GM12801 (cell line): ENCODE results near the gene TELO2.

Experiments
- TF ChIP-seq, protein P1 (sequence below): IDR thresholded peaks from one replicate; pipeline ENCODE4 v1.5.1; 2011; ENCODE audit warnings: control low read depth; ENCODE audit not compliant: insufficient read length; ENCODE audit errors: extremely low read depth

The TELO2 gene

GRCh38 chr16:1536601-1537000 is 43.4 kb downstream of the TELO2 start:
- TF ChIP-seq, protein P1, sequence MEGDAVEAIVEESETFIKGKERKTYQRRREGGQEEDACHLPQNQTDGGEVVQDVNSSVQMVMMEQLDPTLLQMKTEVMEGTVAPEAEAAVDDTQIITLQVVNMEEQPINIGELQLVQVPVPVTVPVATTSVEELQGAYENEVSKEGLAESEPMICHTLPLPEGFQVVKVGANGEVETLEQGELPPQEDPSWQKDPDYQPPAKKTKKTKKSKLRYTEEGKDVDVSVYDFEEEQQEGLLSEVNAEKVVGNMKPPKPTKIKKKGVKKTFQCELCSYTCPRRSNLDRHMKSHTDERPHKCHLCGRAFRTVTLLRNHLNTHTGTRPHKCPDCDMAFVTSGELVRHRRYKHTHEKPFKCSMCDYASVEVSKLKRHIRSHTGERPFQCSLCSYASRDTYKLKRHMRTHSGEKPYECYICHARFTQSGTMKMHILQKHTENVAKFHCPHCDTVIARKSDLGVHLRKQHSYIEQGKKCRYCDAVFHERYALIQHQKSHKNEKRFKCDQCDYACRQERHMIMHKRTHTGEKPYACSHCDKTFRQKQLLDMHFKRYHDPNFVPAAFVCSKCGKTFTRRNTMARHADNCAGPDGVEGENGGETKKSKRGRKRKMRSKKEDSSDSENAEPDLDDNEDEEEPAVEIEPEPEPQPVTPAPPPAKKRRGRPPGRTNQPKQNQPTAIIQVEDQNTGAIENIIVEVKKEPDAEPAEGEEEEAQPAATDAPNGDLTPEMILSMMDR: no peak

GRCh38 chr16:1537138-1537577 is 44.0 kb downstream of the TELO2 start:
- TF ChIP-seq, protein P1: no peak

DNA sequence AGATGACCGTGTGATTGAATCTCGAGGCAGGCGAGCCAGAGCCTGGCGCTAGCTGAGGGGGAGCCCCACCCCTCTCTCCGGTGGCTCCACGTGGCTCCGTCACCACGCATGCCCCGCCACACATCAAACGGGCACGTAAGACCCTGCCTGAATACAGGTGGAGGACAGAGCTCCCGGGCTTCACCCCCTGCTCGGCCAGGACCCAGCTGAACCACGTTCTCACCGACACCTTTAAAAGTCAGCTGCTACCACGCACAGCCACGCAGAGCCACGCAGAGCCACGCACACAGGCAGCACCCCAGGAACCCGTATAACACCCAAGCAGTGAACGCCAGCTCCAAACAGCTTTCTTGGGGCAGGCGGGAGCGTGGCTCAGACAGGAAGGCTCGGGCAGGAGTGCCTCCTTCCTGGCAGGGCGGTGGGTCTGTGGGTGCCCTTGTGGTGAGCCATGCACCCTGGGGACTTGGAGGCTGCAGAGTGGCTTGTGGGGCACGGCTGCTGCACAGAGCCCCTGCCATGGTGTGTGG is 44.7 kb downstream of the TELO2 start:
- TF ChIP-seq, protein P1: no peak

GRCh38 chr16:1538804-1539520 is 45.8 kb downstream of the TELO2 start:
- TF ChIP-seq, protein P1: no peak

DNA sequence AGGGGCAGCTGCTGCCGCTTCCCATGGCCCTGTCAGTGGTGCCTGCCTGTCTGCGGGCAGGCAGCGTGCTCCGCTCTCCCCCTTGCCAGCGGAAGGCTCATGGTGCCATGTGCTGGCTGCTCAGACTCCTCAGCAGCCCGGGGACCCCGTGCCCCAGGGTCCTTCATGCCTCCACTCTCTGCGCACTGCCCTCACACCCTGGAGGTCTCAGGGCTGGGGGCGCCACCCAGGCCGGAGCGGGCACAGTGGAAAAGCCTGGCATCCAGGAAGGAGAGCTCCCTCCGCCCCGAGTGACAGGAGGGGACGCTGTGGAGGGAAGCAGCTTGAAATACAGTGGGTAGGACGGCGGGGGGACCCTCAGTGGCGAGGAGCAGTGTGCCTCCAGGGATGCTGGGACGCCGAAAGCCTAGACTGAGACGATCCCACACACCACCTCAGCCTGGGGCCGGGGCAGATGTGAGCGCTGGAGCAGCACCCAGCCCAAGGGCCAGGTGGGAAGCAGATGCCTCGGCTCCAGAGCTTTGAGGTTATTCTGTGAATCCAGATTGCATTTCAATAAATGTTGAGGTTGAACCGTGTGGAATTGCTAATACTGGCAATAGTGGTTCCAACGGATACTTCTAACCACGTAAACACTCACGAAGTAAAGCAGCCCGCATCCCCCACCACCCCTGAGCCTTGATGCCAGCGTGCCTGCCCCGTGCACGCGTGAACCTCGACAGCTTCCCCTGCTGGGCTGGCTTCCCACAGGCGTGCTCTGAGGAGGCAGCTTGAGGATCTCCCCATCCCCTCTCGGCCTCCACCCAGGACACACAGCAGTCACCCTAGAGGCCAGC is 46.8 kb downstream of the TELO2 start:
- TF ChIP-seq, protein P1: no peak

DNA sequence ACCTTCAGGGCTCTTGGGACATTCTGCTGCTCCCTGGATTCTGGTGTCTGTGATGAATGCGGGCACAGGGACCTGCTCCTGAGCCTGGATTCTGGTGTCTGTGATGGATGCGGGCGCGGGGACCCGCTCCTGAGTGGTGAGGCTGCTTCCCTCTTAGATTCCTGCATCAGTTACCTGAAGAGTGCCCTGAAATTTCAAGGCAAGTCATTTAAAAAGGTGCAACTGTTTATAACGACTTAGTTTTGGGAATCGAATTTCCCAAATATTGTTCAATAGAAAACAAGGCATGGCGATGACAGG is 47.3 kb downstream of the TELO2 start:
- TF ChIP-seq, protein P1: no peak

- TF ChIP-seq, protein P1: no peak
These were observed 48.4 kb downstream of the TELO2 start for GRCh38 chr16:1541293-1542165.
